Endodermal cell (in vitro differentiated cells): ENCODE results near the gene WRNIP1. TPM values are rescaled to one million over a fixed set of nuclear protein-coding genes. Genes with fewer than 3 reads are reported as not detected.

Experiments used
- DNase-seq: peaks from one replicate; pipeline ENCODE4 v3.0.0-alpha.2; 2017
- H3K27ac ChIP-seq: 2 replicates; pipeline ENCODE4 v1.5.1; 2013; ENCODE audit warnings: mild to moderate bottlenecking, low read depth, low read length, moderate library complexity
- H3K27me3 ChIP-seq: 2 replicates; pipeline ENCODE4 v1.6.1; 2013; ENCODE audit warnings: mild to moderate bottlenecking, low read length, moderate library complexity; ENCODE audit not compliant: insufficient read depth, control insufficient read depth, poor library complexity, severe bottlenecking
- H3K36me3 ChIP-seq: 2 replicates; pipeline ENCODE4 v1.7.0; 2013; ENCODE audit warnings: mild to moderate bottlenecking, low read length, moderate library complexity; ENCODE audit not compliant: control insufficient read depth, insufficient read depth
- H3K4me1 ChIP-seq: one replicate; pipeline ENCODE4 v1.7.0; 2013; ENCODE audit warnings: low read length; ENCODE audit not compliant: control insufficient read depth, insufficient read depth
- H3K4me3 ChIP-seq: 2 replicates; pipeline ENCODE4 v1.5.1; 2013; ENCODE audit warnings: mild to moderate bottlenecking, low read length, moderate library complexity
- H3K9ac ChIP-seq: 2 replicates; pipeline ENCODE4 v1.6.1; 2013; ENCODE audit warnings: mild to moderate bottlenecking, low read length, moderate library complexity; ENCODE audit not compliant: poor library complexity, severe bottlenecking; ENCODE audit errors: extremely low read depth
- H3K9me3 ChIP-seq: 2 replicates; pipeline ENCODE4 v1.6.1; 2013; ENCODE audit warnings: mild to moderate bottlenecking, low read length, moderate library complexity; ENCODE audit not compliant: control insufficient read depth
- H3K27ac Mint-ChIP-seq: 2 replicates; pipeline ENCODE4 v1.8.0; 2020; ENCODE audit warnings: mixed read lengths
- H3K27me3 Mint-ChIP-seq: 2 replicates; pipeline ENCODE4 v1.8.0; 2021; ENCODE audit warnings: mild to moderate bottlenecking, mixed read lengths; ENCODE audit not compliant: insufficient read depth
- H3K36me3 Mint-ChIP-seq: 2 replicates; pipeline ENCODE4 v1.8.0; 2020; ENCODE audit warnings: low read depth, mixed read lengths
- H3K4me1 Mint-ChIP-seq: 2 replicates; pipeline ENCODE4 v1.8.0; 2020; ENCODE audit warnings: mixed read lengths
- H3K4me3 Mint-ChIP-seq: 2 replicates; pipeline ENCODE4 v1.8.0; 2020; ENCODE audit warnings: mild to moderate bottlenecking, moderate library complexity, mixed read lengths
- H3K9me3 Mint-ChIP-seq: 2 replicates; pipeline ENCODE4 v1.8.0; 2020; ENCODE audit warnings: mild to moderate bottlenecking, mixed read lengths
- CTCF ChIP-seq: fragments of 200-600 bp; sonication (generic); conservative IDR thresholded peaks from 2 replicates; pipeline ENCODE4 v1.5.0; 2021; ENCODE audit warnings: antibody characterized with exemption, mild to moderate bottlenecking
- WGBS, 2 experiments: methylation state at CpG; one replicate each; pipeline versions ENCODE4 v1.1.5 to v1.1.7; 2013; ENCODE audit warnings: missing lambda C conversion rate in 2 of 2, mixed read lengths in 1 of 2; ENCODE audit not compliant: insufficient coverage in 1 of 2, insufficient read length in 1 of 2; 5-methylcytosine and 5-hydroxymethylcytosine counted together
- total RNA-seq, 2 donors: library from RNA; stranded (reverse); fragmentation: NEBNext Ultra II Directional in 1 of 2; extraction: Animal tissue kit (Norgen Biotek cat#: 25700) in 1 of 2; gene quantifications; 2 replicates in 1 of 2; 3 replicates in 1 of 2; pipeline ENCODE4 v1.2.1, GENCODE V29; 2021

Gene WRNIP1
- total RNA-seq, 2 donors from 2014 or later = 30.8 to 33.2 TPM

- no peak for TF ChIP-seq CTCF
- Mint-ChIP-seq H3K4me3 (no peak overlapping the region), H3K9me3 (no peaks in the 10 kb centered on the region), H3K4me1 (no peaks in the 10 kb centered on the region), H3K27ac (no peak overlapping the region), H3K27me3 (no peaks in the 10 kb centered on the region), H3K36me3 (peaks cover 9% of the 10 kb centered on the region)
- 92 to 98% methylated on average over 6 of the region's 6 CpGs for WGBS, 2 experiments
- no peak for DNase-seq
- Histone ChIP-seq H3K27ac (no peak overlapping the region), H3K9me3 (no peaks in the 10 kb centered on the region), H3K4me3 (no peak overlapping the region), H3K36me3 (no peaks in the 10 kb centered on the region), H3K9ac (no peak overlapping the region), H3K4me1 (no peaks in the 10 kb centered on the region), H3K27me3 (no peaks in the 10 kb centered on the region)
Measured at GRCh38 chr6:2827142-2827541, 61.9 kb downstream of the WRNIP1 start.

- H3K4me1 Mint-ChIP-seq = no peaks in the 10 kb centered on the region
- H3K4me3 Mint-ChIP-seq = no peak overlapping the region
- Histone ChIP-seq H3K4me3 (no peak overlapping the region), H3K4me1 (no peaks in the 10 kb centered on the region), H3K36me3 (no peaks in the 10 kb centered on the region), H3K9me3 (no peaks in the 10 kb centered on the region), H3K27me3 (no peaks in the 10 kb centered on the region), H3K27ac (no peak overlapping the region), H3K9ac (no peak overlapping the region)
- H3K27me3 Mint-ChIP-seq = no peaks in the 10 kb centered on the region
- TF ChIP-seq CTCF = no peak
- 90 to 91% methylated on average over 3 to 4 of the region's 4 CpGs for WGBS, 2 experiments
- DNase-seq = no peak
- H3K27ac Mint-ChIP-seq = no peak overlapping the region
- no peaks in the 10 kb centered on the region for H3K9me3 Mint-ChIP-seq
- peaks cover 16% of the 10 kb centered on the region for H3K36me3 Mint-ChIP-seq
Measured at GRCh38 chr6:2828629-2829028, 63.4 kb downstream of the WRNIP1 start.

GRCh38 chr6:2829253-2829652 is 64.1 kb downstream of the WRNIP1 start:
- H3K36me3 ChIP-seq = peaks cover 2% of the 10 kb centered on the region
- Mint-ChIP-seq H3K4me3 (no peak overlapping the region), H3K36me3 (peaks cover 21% of the 10 kb centered on the region), H3K4me1 (no peaks in the 10 kb centered on the region), H3K27ac (no peak overlapping the region), H3K9me3 (no peaks in the 10 kb centered on the region), H3K27me3 (no peaks in the 10 kb centered on the region)
- no peaks in the 10 kb centered on the region for H3K27me3 ChIP-seq
- H3K27ac ChIP-seq = no peak overlapping the region
- H3K4me3 ChIP-seq = no peak overlapping the region
- no peaks in the 10 kb centered on the region for H3K9me3 ChIP-seq
- 100% methylated on average over 2 of the region's 2 CpGs; no CpG with 5 or more reads in 1 of the 2 experiments for WGBS, 2 experiments
- no peak overlapping the region for H3K9ac ChIP-seq
- H3K4me1 ChIP-seq = no peaks in the 10 kb centered on the region
- TF ChIP-seq CTCF = no peak
- no peak for DNase-seq
